GM19240 (cell line): ENCODE results near the gene SCN4B.

ENCODE experiments used
- DNase-seq: peaks from one replicate; pipeline ENCODE4 v3.0.0; 2011; ENCODE audit warnings: low spot score; ENCODE audit not compliant: insufficient read length

The SCN4B gene

GRCh38 chr11:118174006-118174567 is 21.5 kb upstream of the SCN4B start:
- no peak for DNase-seq

DNA sequence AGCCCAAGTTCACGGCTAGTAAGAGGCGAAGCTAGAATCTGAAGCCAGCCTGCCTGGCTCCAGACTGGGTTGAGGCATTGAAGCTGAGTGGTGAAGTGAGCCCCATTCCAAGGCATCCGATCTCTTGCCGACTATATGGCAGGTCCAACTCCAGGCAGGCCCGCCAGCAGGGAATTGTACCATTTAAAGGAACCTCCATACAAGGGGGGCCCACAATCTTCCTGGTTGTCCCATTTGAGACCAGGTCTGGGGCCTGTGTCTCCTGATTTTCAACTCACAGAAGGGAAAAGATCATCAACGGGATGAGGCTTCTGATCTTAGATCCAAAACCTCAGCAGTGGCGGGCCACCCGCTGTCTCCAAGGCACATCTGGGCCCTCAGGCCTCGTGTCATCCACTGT is 19.7 kb upstream of the SCN4B start:
- DNase-seq = no peak

DNA sequence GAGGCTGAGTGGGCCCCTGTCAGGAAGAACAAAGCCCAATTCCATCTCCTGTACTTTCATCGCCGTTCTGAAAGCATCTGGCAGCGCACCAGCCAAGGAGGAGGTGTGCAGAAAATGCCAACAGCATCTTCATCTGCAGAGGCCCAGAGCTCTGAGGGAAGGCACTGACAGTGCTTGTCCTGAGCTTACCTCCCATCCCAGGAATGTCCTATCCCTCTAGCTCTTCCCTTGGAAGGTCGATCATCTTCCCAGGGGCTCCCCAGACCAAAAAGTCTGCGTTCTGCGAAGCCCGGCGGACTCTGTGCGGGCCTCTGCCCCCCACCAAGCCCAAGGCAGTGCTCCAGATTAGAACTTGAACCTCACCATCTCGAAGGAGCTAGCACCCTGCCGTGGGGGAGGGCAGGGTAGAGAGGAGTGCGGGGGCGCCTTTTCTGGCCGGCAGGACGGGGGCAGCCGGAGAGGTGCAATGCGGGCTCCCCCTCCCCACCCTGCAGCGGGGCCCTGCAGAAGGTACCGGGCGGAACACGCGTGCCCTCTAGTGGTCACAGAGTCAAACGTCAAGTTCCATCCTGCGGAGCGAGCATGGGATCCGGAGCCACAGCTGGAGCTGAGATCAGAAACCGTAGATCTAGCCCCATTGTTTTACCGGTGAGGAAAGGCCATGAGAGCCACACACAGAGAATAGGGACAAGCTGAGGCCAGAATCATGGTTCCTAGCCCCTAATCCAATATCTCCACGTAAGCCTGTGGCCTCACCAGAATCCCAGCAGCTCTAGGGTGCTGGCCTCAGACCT is 18.8 kb upstream of the SCN4B start:
- peak; percentile 74 for DNase-seq

- DNase-seq = no peak
Measured at GRCh38 chr11:118170882-118171268, 18.3 kb upstream of the SCN4B start.

GRCh38 chr11:118170231-118170630 is 17.6 kb upstream of the SCN4B start:
- DNase-seq = no peak

DNA sequence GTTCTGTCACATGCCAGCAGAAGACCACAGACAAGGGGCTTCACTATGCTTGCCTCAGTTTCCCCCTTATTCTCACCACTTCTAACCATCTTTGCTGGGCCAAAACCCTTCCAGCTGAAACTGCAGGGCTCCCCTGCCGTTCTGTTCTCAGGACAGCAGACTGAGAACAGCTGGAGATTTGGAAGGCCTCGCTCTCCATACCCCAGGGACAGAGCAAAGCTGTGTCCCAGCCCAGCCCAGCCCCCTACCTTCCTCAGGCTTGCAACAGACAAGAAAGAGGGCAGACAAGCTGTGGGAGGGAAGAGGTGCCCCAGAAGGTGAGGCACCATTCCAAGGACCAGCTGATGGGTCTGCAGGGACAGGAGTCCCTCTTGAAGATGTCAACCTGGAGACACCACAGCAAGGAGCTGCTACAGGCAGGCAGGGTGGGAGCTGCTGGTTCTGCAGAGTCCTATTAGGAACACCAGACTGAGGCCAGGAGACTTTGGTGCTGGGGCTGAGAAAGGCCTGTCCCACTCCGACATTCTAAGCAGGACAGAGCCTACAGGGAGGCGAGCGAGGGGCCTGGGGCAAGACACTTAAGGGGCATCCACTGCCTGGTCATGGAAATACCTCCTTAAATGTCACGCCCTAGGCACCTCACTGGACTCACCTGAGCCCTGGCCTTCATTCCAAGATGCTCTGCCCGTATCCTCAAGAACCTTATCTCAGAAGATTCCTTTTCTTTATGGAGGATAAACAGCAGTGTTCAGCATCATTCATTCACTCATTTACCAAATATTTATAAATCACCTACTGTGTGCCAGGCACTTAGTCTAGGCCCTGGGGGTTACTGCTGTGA is 16.9 kb upstream of the SCN4B start:
- no peak for DNase-seq

DNA sequence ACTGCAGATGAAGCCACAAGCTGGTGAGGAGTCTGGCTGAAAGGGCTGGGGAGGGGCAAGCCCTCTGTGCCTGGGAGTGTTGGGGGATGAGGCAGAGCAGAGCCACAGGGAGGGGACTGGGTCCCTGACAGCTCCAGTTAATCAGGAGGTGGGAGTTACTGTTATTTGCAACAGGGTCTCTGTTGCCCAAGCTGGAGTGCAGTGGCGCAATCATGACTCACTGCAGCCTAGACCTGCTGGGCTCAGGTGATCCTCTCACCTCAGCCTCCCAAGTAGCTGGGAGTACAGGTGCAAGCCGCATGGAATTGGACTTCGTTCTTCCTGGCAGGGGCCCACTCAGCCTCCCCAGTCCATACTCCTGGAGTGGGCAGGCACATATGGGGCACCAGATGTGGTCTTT is 16.1 kb upstream of the SCN4B start:
- no peak for DNase-seq

- DNase-seq = no peak
Measured at GRCh38 chr11:118168316-118168715, 15.7 kb upstream of the SCN4B start.

- DNase-seq = no peak
Measured at GRCh38 chr11:118167906-118168305, 15.3 kb upstream of the SCN4B start.

- DNase-seq = no peak
Measured at GRCh38 chr11:118167253-118167652, 14.6 kb upstream of the SCN4B start.

DNA sequence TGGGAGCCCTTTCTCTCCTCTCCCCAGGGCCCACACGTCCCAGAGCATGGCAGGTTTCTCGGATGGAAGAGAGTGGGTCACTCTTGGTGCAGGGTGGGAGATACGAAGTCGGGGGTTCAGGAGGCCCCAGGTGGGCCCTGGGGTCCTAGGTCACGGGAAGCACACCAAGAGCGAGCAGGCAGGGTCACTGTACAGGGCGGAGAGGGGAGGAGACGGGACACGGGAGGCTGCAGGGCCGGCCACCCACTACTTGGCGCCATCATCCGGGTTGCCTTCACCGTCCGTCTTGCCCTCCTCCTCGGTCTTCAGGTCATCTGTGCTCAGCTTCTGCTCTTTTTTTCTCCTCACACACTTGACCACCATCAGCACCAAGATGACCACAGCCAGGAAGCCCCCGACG is 14.0 kb upstream of the SCN4B start:
- no peak for DNase-seq

GRCh38 chr11:118164885-118165284 is 12.3 kb upstream of the SCN4B start:
- DNase-seq = no peak

DNA sequence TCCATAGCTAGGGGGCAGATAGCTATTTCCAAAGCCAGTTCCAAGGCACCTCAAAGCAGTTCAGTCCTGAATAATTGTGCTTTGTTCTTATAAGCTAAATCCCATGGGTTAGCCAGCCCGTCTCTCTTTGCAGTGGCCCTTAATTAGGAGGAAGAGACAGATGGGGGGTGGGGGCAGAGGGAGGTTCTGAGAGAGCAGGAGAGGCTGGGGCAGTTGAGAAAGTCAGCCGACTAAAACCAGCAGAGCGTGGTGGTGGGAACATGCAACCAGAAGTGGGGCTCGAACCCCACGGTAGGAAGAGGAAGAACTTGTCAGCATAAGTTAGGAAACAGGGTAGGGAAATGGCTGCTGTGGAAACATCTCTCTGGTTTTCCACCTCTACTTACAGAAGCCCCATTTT is 10.9 kb upstream of the SCN4B start:
- DNase-seq = no peak

DNA sequence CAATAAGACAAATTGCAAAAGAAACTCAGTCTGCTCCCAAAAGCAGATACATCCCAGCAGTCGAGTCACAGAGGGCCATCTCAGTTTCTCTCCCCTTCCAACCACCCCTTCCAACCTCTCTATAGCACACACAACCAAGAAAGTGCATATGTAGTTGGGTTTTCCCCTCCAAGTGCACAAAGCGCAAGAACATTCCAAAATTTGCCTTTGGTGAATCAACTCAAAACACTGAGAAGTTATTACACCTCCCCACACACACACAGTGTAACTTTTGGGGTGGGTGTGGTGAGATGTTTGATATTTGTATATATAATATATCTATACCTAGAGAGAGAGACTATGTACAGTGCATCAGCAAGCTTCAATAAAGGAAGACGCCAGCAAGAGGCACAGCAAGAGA is 10.2 kb upstream of the SCN4B start:
- DNase-seq = no peak

- no peak for DNase-seq
Measured at GRCh38 chr11:118161786-118162185, 9.2 kb upstream of the SCN4B start.

GRCh38 chr11:118157186-118157895 is 4.7 kb upstream of the SCN4B start:
- no peak for DNase-seq

GRCh38 chr11:118156531-118157185 is 4.0 kb upstream of the SCN4B start:
- no peak for DNase-seq

GRCh38 chr11:118155776-118156530 is 3.3 kb upstream of the SCN4B start:
- no peak for DNase-seq

GRCh38 chr11:118154641-118155040 is 2.0 kb upstream of the SCN4B start:
- DNase-seq = no peak

GRCh38 chr11:118153976-118154375 is 1.4 kb upstream of the SCN4B start:
- DNase-seq = no peak

GRCh38 chr11:118153516-118153915 is 893 bp upstream of the SCN4B start:
- no peak for DNase-seq
